Coronary artery (tissue), 2 donors: ENCODE data around the gene MRPS22.
"Not testable (repeated sequence)": the region's sequence is repeated elsewhere in the genome, so short reads cannot be mapped to it uniquely, and the experiment has no call there.

Experiments
- DNase-seq: peaks from one replicate; pipeline ENCODE4 v3.0.0-alpha.2; 2017; ENCODE audit warnings: low spot score
- H3K27ac ChIP-seq, 2 donors: fragments of 200-600 bp; sonication (generic); one replicate each; pipeline ENCODE4 v1.5.1; 2016 to 2019
- H3K4me3 ChIP-seq: fragments of 200-600 bp; sonication (generic); 2 replicates; pipeline ENCODE4 v1.5.1; 2016; ENCODE audit warnings: mild to moderate bottlenecking, moderate library complexity
- CTCF ChIP-seq: fragments of 200-600 bp; sonication (generic); IDR thresholded peaks from one replicate; pipeline ENCODE4 v1.5.1; 2019; ENCODE audit warnings: antibody characterized with exemption

Gene MRPS22

DNA sequence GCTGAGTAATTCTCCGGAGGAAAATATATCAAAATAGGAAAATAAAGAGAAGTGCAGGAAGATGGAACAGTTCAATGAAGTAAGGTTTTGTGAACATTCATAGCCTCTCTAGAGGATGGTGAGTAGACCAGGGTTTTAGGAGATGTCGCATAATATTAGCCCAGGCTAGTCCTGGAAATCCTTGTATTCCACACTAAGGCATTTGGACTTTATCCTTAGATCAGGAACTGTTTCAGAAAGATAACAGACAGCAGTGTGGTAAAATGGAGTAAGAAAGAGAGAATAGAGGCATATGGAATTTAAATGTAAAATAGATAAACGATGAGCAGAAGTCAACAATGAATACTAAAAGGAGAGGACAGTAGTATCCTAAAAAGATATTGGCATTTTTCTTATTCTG, 33.6 kb downstream of the MRPS22 start:
- no peak overlapping the region for H3K27ac ChIP-seq
- TF ChIP-seq CTCF, result no peak
- H3K4me3 ChIP-seq, result no peak overlapping the region
- DNase-seq, result no peak

DNA sequence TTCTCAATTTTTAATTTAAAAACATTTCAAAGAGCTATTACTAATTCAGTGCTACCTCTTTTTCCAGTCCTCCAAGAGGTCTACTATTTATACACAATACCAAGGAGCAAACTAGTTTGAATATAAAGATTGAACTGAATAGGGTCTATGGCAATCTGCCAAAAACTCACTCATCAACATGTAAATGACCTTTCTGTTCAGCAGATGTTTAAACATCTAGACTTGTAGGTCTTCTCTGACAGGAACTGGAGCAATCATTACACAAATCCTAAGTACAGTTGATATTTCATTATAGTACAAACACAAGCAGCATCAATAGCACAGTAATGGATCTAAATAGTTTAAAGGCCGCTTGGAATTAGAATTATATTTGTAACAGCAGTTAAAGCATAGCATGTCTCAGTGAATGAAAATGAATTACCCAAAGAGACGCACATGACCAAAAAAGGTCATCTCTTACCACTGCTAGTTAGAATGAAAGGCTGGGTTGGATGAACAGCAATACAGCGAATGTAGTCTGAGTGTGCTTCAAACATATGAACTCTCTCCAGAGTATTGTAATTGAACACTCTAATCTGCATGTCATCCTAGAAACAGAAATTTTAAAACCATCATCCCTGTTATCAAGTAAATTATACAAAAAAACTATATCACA, 34.9 kb downstream of the MRPS22 start:
- Histone ChIP-seq H3K27ac (no peak overlapping the region), H3K4me3 (no peak overlapping the region)
- TF ChIP-seq CTCF, result no peak
- no peak for DNase-seq

- Histone ChIP-seq H3K4me3 (no peak overlapping the region), H3K27ac (no peak overlapping the region)
- DNase-seq, result no peak
- TF ChIP-seq CTCF, result no peak
Measured at GRCh38 chr3:139380575-139380974, 36.8 kb downstream of the MRPS22 start.

DNA sequence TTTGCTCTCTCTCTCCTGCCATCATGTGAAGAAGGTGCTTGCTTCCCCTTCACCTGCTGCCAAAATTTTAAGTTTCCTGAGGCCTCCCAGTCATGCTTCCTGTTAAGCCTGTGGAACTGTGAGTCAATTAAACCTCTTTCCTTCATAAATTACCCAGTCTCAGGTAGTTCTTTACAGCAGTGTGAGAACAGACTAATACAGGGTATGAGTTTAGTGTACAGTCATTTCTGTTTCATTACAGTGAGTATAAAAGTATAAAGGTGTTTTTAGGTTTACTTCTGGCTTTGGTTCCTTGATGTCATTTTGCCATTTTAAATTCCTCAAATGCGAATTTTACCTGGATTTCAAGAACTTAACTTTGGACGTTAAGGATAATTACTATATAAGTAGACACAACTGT, 38.5 kb downstream of the MRPS22 start:
- not testable (repeated sequence) for DNase-seq, H3K27ac ChIP-seq, H3K4me3 ChIP-seq

GRCh38 chr3:139388077-139388476, 44.3 kb downstream of the MRPS22 start:
- Histone ChIP-seq H3K4me3 (peak overlapping the region; percentile 88), H3K27ac (no peak overlapping the region)
- no peak for TF ChIP-seq CTCF
- DNase-seq, result no peak

GRCh38 chr3:139388821-139389551, 45.2 kb downstream of the MRPS22 start:
- Histone ChIP-seq H3K4me3 (peak overlapping the region; percentile 88), H3K27ac (peak overlapping the region; percentile 92 to 96)
- no peak for TF ChIP-seq CTCF
- DNase-seq, result no peak

- peak within 1 kb of the TSS; percentile 88 for H3K4me3 ChIP-seq
- H3K27ac ChIP-seq, result peak within 1 kb of the TSS; percentile 92 to 96
- TF ChIP-seq CTCF, result no peak
- peak; percentile 100 for DNase-seq
Measured at GRCh38 chr3:139389552-139390368, 45.9 kb downstream of the MRPS22 start, which contains the start of gene COPB2. TSS of gene COPB2 (minus strand) at chr3:139389647. CDS start at chr3:139389550, 97 bp downstream.
